SK-N-SH (cell line): ENCODE measurements around the gene KSR2. TPM values are rescaled to one million over a fixed set of nuclear protein-coding genes. Genes with fewer than 3 reads are reported as not detected.

ENCODE experiments used
- CTCF ChIA-PET: fragments of 300-600, 350-600 bp; formaldehyde crosslinking; extraction: SDS; loops from one replicate; lab custom pipeline; 2021; lab: Yijun Ruan, JAX
- POLR2A ChIA-PET: fragments of 350-600 bp; sonication (Branson Sonifier 250); formaldehyde crosslinking; extraction: SDS; loops from one replicate; lab custom pipeline; 2020; ENCODE audit warnings: antibody characterized with exemption, inconsistent platforms; lab: Yijun Ruan, JAX
- DNase-seq: peaks from one replicate; pipeline ENCODE4 v3.0.0; 2012
- H2AFZ ChIP-seq: fragments of 200-600 bp; sonication (generic); 2 replicates; pipeline ENCODE4 v1.8.1; 2016; ENCODE audit warnings: antibody characterized with exemption, mild to moderate bottlenecking, low read depth
- H3F3A ChIP-seq: fragments of 200-600 bp; sonication (generic); replicated peaks from 2 replicates; pipeline ENCODE3; 2016; ENCODE audit warnings: antibody characterized with exemption, mild to moderate bottlenecking; ENCODE audit not compliant: insufficient read depth
- H3K27ac ChIP-seq, 2 experiments: fragments of 200-500 bp in 1 of 2; fragments of 200-600 bp in 1 of 2; sonication (Bioruptor generic) in 1 of 2; sonication (generic), shearing (Covaris generic) in 1 of 2; 2 replicates each; pipeline versions ENCODE4 v1.5.1 to v1.6.1; 2014 to 2016; ENCODE audit warnings: low read depth in 2 of 2, inconsistent platforms in 1 of 2, low read length in 1 of 2, mild to moderate bottlenecking in 1 of 2, mixed read lengths in 1 of 2
- H3K27me3 ChIP-seq: fragments of 200-600 bp; sonication (generic), shearing (Covaris generic); 2 replicates; pipeline ENCODE4 v1.6.1; 2016; ENCODE audit warnings: mixed run types; ENCODE audit not compliant: insufficient read depth
- H3K36me3 ChIP-seq, 2 experiments: fragments of 200-500 bp in 1 of 2; fragments of 200-600 bp in 1 of 2; sonication (Bioruptor generic) in 1 of 2; sonication (generic) in 1 of 2; replicated peaks in 1 of 2; 2 replicates each; pipeline versions ENCODE3 to v1.5.1; 2014 to 2016; ENCODE audit warnings: low read length in 1 of 2, mild to moderate bottlenecking in 1 of 2; ENCODE audit not compliant: insufficient read depth in 2 of 2, control insufficient read depth in 1 of 2
- H3K4me1 ChIP-seq, 2 experiments: fragments of 200-500 bp in 1 of 2; fragments of 200-600 bp in 1 of 2; sonication (Bioruptor generic) in 1 of 2; sonication (generic), shearing (Covaris generic) in 1 of 2; 2 replicates each; pipeline versions ENCODE4 v1.5.1 to v1.6.1; 2014 to 2016; ENCODE audit warnings: low read depth in 1 of 2, low read length in 1 of 2, mixed run types in 1 of 2; ENCODE audit not compliant: insufficient read depth in 2 of 2, control insufficient read depth in 1 of 2
- H3K4me2 ChIP-seq: fragments of 200-600 bp; sonication (generic), shearing (Covaris generic); 2 replicates; pipeline ENCODE4 v1.6.1; 2017; ENCODE audit warnings: mixed run types
- H3K4me3 ChIP-seq, 2 experiments: fragments of 200-500 bp in 1 of 2; fragments of 200-600 bp in 1 of 2; sonication (Bioruptor generic) in 1 of 2; sonication (generic), shearing (Covaris generic) in 1 of 2; 2 replicates each; pipeline versions ENCODE4 v1.5.1 to v1.8.1; 2014 to 2016; ENCODE audit warnings: low read depth in 2 of 2, inconsistent platforms in 1 of 2, low read length in 1 of 2, mild to moderate bottlenecking in 1 of 2, mixed read lengths in 1 of 2, moderate library complexity in 1 of 2
- H3K79me2 ChIP-seq: fragments of 200-600 bp; sonication (generic); 2 replicates; pipeline ENCODE4 v1.8.1; 2017; ENCODE audit warnings: mild to moderate bottlenecking; ENCODE audit not compliant: insufficient read depth
- H3K9ac ChIP-seq: fragments of 200-600 bp; sonication (generic); 2 replicates; pipeline ENCODE4 v1.6.1; 2017; ENCODE audit warnings: mixed run types
- H3K9me2 ChIP-seq: fragments of 200-600 bp; sonication (generic); 2 replicates; pipeline ENCODE4 v1.6.1; 2017; ENCODE audit warnings: mixed run types
- H3K9me3 ChIP-seq: fragments of 200-600 bp; sonication (generic); 2 replicates; pipeline ENCODE4 v1.6.1; 2017; ENCODE audit warnings: mixed run types, mild to moderate bottlenecking, moderate library complexity
- H4K20me1 ChIP-seq: fragments of 200-600 bp; sonication (generic); 2 replicates; pipeline ENCODE4 v1.6.1; 2017; ENCODE audit warnings: mild to moderate bottlenecking, mixed run types; ENCODE audit not compliant: insufficient read depth
- ELF1 ChIP-seq: IDR thresholded peaks from 2 replicates; pipeline ENCODE4 v1.4.0; 2012
- EP300 ChIP-seq, 2 experiments: IDR thresholded peaks; 2 replicates each; pipeline versions ENCODE4 v1.4.0 to v1.6.1; 2012; ENCODE audit warnings: borderline replicate concordance in 1 of 2, low read depth in 1 of 2, low read length in 1 of 2
- FOXJ3 ChIP-seq: sonication (generic); formaldehyde crosslinking; IDR thresholded peaks from 2 replicates; pipeline ENCODE4 v1.5.1; 2020; ENCODE audit warnings: mild to moderate bottlenecking, missing genetic modification reagents
- FOXM1 ChIP-seq: IDR thresholded peaks from 2 replicates; pipeline ENCODE4 v1.4.0; 2012; ENCODE audit warnings: low read depth, mild to moderate bottlenecking
- JUND ChIP-seq: IDR thresholded peaks from 2 replicates; pipeline ENCODE4 v1.4.0; 2012
- MAX ChIP-seq: IDR thresholded peaks from 2 replicates; pipeline ENCODE4 v1.4.0; 2012; ENCODE audit warnings: low read depth
- MXI1 ChIP-seq: IDR thresholded peaks from 2 replicates; pipeline ENCODE4 v1.6.1; 2012; ENCODE audit warnings: mild to moderate bottlenecking, low read depth, low read length, improper control_type of control experiment
- NFIC ChIP-seq: IDR thresholded peaks from 2 replicates; pipeline ENCODE4 v1.4.0; 2012; ENCODE audit warnings: borderline replicate concordance
- REST ChIP-seq: IDR thresholded peaks from 2 replicates; pipeline ENCODE4 v1.6.1; 2012; ENCODE audit warnings: mild to moderate bottlenecking, low read depth, low read length, moderate library complexity
- RXRA ChIP-seq: IDR thresholded peaks from 2 replicates; pipeline ENCODE4 v1.4.0; 2012; ENCODE audit warnings: low read depth, mild to moderate bottlenecking, borderline replicate concordance
- SMC3 ChIP-seq: IDR thresholded peaks from 2 replicates; pipeline ENCODE4 v1.6.1; 2012; ENCODE audit warnings: low read depth, low read length, improper control_type of control experiment
- TAF1 ChIP-seq: IDR thresholded peaks from 2 replicates; pipeline ENCODE4 v1.6.1; 2012; ENCODE audit warnings: low read depth, mild to moderate bottlenecking, low read length, moderate library complexity, borderline replicate concordance
- USF2 ChIP-seq: fragments of 150-350 bp; IDR thresholded peaks from 2 replicates; pipeline ENCODE4 v1.6.1; 2017; ENCODE audit warnings: antibody characterized with exemption, low read length, low read depth, borderline replicate concordance
- YY1 ChIP-seq: IDR thresholded peaks from 2 replicates; pipeline ENCODE4 v1.4.0; 2012; ENCODE audit warnings: low read depth, mild to moderate bottlenecking
- WGBS: methylation state at CpG from one replicate; pipeline ENCODE4 v1.1.6; 2017; ENCODE audit warnings: low lambda C conversion rate; 5-methylcytosine and 5-hydroxymethylcytosine counted together
- polyA plus RNA-seq, 3 experiments: library from polyadenylated mRNA; depleted of rRNA; stranded (reverse); fragments of >200 nt; gene quantifications; 2 replicates each; pipeline ENCODE4 v1.2.3, GENCODE V29; 2012
- TF ChIP-seq, protein P1 (sequence below): fragments of 150-350 bp; IDR thresholded peaks from 2 replicates; pipeline ENCODE4 v1.6.1; 2016; ENCODE audit warnings: mild to moderate bottlenecking, low read depth, low read length
- TF ChIP-seq, protein P2 (sequence below): IDR thresholded peaks from 2 replicates; pipeline ENCODE4 v1.4.0; 2012; ENCODE audit warnings: low read depth, borderline replicate concordance

Gene KSR2
- polyA plus RNA-seq, 1 of the 3 experiments (the other 2 are of a cell fraction), result 0.12 TPM

- no peaks in the 10 kb centered on the region for H3K9me2 ChIP-seq
- no peaks in the 10 kb centered on the region for H3K9me3 ChIP-seq
- no peak overlapping the region for H2AFZ ChIP-seq
- 46% methylated on average over 5 of the region's 5 CpGs for WGBS
- ChIA-PET CTCF (no interaction called here), POLR2A (no interaction called here)
- H3K4me1 ChIP-seq, result no peaks in the 10 kb centered on the region
- H3K27me3 ChIP-seq, result no peaks in the 10 kb centered on the region
- TF ChIP-seq EP300 (IDR thresholded peaks at IDR 0.05; ENCODE audit: borderline replicate concordance in 1 of 2, low read depth in 1 of 2, low read length in 1 of 2), result no peak
- no peak for TF ChIP-seq NFIC
- no peak for TF ChIP-seq MXI1
- no peak for TF ChIP-seq REST
- TF ChIP-seq RXRA, result no peak
- no peak for TF ChIP-seq TAF1
- no peak for TF ChIP-seq JUND
- TF ChIP-seq SMC3, result no peak
- no peak for TF ChIP-seq FOXJ3 (CRISPR knock-in tag)
- TF ChIP-seq, protein P1, sequence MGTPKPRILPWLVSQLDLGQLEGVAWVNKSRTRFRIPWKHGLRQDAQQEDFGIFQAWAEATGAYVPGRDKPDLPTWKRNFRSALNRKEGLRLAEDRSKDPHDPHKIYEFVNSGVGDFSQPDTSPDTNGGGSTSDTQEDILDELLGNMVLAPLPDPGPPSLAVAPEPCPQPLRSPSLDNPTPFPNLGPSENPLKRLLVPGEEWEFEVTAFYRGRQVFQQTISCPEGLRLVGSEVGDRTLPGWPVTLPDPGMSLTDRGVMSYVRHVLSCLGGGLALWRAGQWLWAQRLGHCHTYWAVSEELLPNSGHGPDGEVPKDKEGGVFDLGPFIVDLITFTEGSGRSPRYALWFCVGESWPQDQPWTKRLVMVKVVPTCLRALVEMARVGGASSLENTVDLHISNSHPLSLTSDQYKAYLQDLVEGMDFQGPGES, result no peak
- no peak for TF ChIP-seq YY1
- TF ChIP-seq USF2, result no peak
- no peak for TF ChIP-seq FOXM1
- TF ChIP-seq, protein P2, sequence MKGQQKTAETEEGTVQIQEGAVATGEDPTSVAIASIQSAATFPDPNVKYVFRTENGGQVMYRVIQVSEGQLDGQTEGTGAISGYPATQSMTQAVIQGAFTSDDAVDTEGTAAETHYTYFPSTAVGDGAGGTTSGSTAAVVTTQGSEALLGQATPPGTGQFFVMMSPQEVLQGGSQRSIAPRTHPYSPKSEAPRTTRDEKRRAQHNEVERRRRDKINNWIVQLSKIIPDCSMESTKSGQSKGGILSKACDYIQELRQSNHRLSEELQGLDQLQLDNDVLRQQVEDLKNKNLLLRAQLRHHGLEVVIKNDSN, result no peak
- no peak for TF ChIP-seq MAX
- TF ChIP-seq ELF1, result no peak
- H3K36me3 ChIP-seq, result no peaks in the 10 kb centered on the region
- H3K27ac ChIP-seq, result no peak overlapping the region
- no peak overlapping the region for H3K4me3 ChIP-seq
- H3K4me2 ChIP-seq, result no peak overlapping the region
- no peaks in the 10 kb centered on the region for H3K79me2 ChIP-seq
- no peaks in the 10 kb centered on the region for H4K20me1 ChIP-seq
- no peak overlapping the region for H3K9ac ChIP-seq
- H3F3A ChIP-seq, result no peaks in the 10 kb centered on the region
- no peak for DNase-seq
Measured at GRCh38 chr12:117778656-117779055, 190.1 kb downstream of the KSR2 start.
